HepG2 (cell line): Measurements from ENCODE around the gene NDUFB7. TPM values are rescaled to one million over a fixed set of nuclear protein-coding genes. Genes with fewer than 3 reads are reported as not detected.

Experiments used
- ELF3 ChIP-seq: IDR thresholded peaks from 2 replicates; pipeline ENCODE4 v1.6.1; 2016; ENCODE audit warnings: missing genetic modification reagents, missing compliant biosample characterization
- SMAD9 ChIP-seq: sonication (generic); formaldehyde crosslinking; IDR thresholded peaks from 2 replicates; pipeline ENCODE4 v1.5.1; 2020; ENCODE audit warnings: mild to moderate bottlenecking, missing genetic modification reagents
- TBX2 ChIP-seq: sonication (generic); formaldehyde crosslinking; IDR thresholded peaks from 2 replicates; pipeline ENCODE4 v1.5.0; 2020; ENCODE audit warnings: missing genetic modification reagents, mild to moderate bottlenecking, borderline replicate concordance
- ZBTB2 ChIP-seq: sonication (generic); formaldehyde crosslinking; IDR thresholded peaks from 2 replicates; pipeline ENCODE4 v1.8.0; 2022; ENCODE audit warnings: low read depth, missing genetic modification reagents
- ZBTB7B ChIP-seq: sonication (generic); formaldehyde crosslinking; IDR thresholded peaks from 2 replicates; pipeline ENCODE4 v1.4.0; 2020; ENCODE audit warnings: missing genetic modification reagents
- ZNF790 ChIP-seq: sonication (generic); formaldehyde crosslinking; IDR thresholded peaks from 2 replicates; pipeline ENCODE4 v1.8.0; 2022; ENCODE audit warnings: missing genetic modification reagents, mild to moderate bottlenecking, borderline replicate concordance
- polyA plus RNA-seq, 8 experiments: library from polyadenylated mRNA; depleted of rRNA in 3 of 8; stranded (reverse) in 7 of 8; unstranded in 1 of 8; fragments of >200 nt; fragmentation: Illumina TruSeq in 4 of 8; extraction: Trizol in 4 of 8; gene quantifications; 2 replicates each; pipeline versions ENCODE4 v1.2.1 to v1.2.3, GENCODE V29; 2011 to 2016; ENCODE audit warnings: low read depth in 4 of 8, missing spikeins in 1 of 8, mixed read lengths in 1 of 8; ENCODE audit not compliant: insufficient read depth in 1 of 8
- total RNA-seq, 5 experiments: library from RNA; depleted of rRNA; stranded (reverse); fragments of >200 nt; fragmentation: Illumina TruSeq; extraction: Trizol; gene quantifications; 2 replicates each; pipeline ENCODE4 v1.2.3, GENCODE V29; 2016; ENCODE audit warnings: low read depth in 1 of 5
- TF ChIP-seq, protein P1 (sequence below): sonication (generic); formaldehyde crosslinking; conservative IDR thresholded peaks from 2 replicates; pipeline ENCODE4 v1.8.0; 2022; ENCODE audit warnings: missing genetic modification reagents
- TF ChIP-seq, protein P2 (sequence below): sonication (generic); formaldehyde crosslinking; IDR thresholded peaks from 2 replicates; pipeline ENCODE4 v1.4.0; 2020; ENCODE audit warnings: low read depth, mild to moderate bottlenecking, missing genetic modification reagents
- TF ChIP-seq, protein P3 (sequence below): sonication (generic); formaldehyde crosslinking; IDR thresholded peaks from 2 replicates; pipeline ENCODE4 v1.9.0; 2021; ENCODE audit warnings: missing genetic modification reagents, mild to moderate bottlenecking, borderline replicate concordance

The NDUFB7 gene
- total and polyA plus RNA-seq, 2 of the 13 experiments (the other 11 are each of a cell fraction or from before 2014, with no cell fraction given): 156 to 198 TPM

DNA sequence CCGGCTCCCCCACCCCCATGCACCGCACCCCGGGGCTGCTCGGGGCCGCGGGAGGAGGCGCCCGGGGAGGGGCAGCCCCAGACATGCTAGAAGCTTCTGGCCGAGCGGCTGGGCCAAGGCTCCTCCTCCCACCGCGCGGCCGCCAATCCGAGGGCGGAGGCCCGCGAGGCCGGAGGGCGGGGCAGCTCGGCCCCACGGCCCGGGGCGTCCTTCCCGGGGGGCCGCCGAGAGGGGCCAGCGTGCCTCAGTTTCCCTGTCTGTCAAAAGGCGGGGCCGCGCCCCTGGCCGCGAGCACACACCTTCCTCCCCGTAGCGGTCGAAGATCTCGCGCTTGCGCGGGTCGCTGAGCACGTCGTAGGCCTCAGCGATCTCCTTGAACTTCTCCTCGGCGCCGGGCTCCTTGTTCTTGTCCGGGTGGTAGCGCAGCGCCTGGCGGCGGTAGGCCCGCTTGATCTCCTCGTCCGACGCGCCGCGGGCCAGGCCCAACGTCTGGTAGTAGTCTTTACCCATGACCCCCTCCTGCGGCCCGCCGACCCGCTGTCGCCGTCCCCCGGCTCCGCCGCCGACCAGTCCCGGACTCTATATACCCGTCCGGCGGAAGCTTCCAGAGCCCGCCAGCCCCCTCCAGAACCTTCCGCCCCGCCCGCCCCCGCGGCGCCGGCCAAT, 53.9 kb downstream of the NDUFB7 start, which contains the start of gene DNAJB1 (continued):
- TF ChIP-seq ZBTB2 (CRISPR knock-in tag) (no peak), TBX2 (CRISPR knock-in tag) (peak; percentile 73), ZBTB7B (CRISPR knock-in tag) (no peak), ZNF790 (CRISPR knock-in tag) (no peak), ELF3 (CRISPR knock-in tag) (no peak), SMAD9 (CRISPR knock-in tag) (no peak)
- TF ChIP-seq, protein P1, sequence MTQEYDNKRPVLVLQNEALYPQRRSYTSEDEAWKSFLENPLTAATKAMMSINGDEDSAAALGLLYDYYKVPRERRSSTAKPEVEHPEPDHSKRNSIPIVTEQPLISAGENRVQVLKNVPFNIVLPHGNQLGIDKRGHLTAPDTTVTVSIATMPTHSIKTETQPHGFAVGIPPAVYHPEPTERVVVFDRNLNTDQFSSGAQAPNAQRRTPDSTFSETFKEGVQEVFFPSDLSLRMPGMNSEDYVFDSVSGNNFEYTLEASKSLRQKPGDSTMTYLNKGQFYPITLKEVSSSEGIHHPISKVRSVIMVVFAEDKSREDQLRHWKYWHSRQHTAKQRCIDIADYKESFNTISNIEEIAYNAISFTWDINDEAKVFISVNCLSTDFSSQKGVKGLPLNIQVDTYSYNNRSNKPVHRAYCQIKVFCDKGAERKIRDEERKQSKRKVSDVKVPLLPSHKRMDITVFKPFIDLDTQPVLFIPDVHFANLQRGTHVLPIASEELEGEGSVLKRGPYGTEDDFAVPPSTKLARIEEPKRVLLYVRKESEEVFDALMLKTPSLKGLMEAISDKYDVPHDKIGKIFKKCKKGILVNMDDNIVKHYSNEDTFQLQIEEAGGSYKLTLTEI (CRISPR knock-in tag): no peak
- TF ChIP-seq, protein P2, sequence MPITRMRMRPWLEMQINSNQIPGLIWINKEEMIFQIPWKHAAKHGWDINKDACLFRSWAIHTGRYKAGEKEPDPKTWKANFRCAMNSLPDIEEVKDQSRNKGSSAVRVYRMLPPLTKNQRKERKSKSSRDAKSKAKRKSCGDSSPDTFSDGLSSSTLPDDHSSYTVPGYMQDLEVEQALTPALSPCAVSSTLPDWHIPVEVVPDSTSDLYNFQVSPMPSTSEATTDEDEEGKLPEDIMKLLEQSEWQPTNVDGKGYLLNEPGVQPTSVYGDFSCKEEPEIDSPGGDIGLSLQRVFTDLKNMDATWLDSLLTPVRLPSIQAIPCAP (CRISPR knock-in tag): no peak
- TF ChIP-seq, protein P3, sequence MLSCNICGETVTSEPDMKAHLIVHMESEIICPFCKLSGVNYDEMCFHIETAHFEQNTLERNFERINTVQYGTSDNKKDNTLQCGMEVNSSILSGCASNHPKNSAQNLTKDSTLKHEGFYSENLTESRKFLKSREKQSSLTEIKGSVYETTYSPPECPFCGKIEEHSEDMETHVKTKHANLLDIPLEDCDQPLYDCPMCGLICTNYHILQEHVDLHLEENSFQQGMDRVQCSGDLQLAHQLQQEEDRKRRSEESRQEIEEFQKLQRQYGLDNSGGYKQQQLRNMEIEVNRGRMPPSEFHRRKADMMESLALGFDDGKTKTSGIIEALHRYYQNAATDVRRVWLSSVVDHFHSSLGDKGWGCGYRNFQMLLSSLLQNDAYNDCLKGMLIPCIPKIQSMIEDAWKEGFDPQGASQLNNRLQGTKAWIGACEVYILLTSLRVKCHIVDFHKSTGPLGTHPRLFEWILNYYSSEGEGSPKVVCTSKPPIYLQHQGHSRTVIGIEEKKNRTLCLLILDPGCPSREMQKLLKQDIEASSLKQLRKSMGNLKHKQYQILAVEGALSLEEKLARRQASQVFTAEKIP (CRISPR knock-in tag): no peak
